ENCODE data around the gene CD63.

The CD63 gene

DNA sequence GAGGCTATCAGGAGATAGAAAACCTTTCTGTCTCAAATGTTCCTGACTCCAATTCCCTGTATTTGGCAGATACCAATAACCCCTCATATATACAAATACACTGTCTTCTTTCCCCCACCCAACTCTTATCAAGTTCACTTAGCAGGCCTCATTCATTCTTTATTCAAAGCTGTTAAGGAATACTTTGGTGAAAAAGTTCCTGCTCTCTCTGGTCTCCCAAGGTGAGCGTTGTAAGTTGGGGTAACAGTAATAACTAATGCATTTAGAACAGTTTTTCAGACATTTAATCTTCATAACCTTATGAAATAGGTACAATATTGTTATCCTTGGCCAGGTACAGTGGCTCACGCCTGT lies 10.2 kb upstream of the CD63 start:
- peak overlapping the region; percentile 59 for H3K4me3 ChIP-seq (ENCODE audit: low read depth, low read length)
- no peak for TF ChIP-seq CTCF (IDR thresholded peaks at IDR 0.05; ENCODE audit: control insufficient read depth, extremely low read depth, insufficient read depth)
- DNase-seq (ENCODE audit: low read depth): no peak

DNA sequence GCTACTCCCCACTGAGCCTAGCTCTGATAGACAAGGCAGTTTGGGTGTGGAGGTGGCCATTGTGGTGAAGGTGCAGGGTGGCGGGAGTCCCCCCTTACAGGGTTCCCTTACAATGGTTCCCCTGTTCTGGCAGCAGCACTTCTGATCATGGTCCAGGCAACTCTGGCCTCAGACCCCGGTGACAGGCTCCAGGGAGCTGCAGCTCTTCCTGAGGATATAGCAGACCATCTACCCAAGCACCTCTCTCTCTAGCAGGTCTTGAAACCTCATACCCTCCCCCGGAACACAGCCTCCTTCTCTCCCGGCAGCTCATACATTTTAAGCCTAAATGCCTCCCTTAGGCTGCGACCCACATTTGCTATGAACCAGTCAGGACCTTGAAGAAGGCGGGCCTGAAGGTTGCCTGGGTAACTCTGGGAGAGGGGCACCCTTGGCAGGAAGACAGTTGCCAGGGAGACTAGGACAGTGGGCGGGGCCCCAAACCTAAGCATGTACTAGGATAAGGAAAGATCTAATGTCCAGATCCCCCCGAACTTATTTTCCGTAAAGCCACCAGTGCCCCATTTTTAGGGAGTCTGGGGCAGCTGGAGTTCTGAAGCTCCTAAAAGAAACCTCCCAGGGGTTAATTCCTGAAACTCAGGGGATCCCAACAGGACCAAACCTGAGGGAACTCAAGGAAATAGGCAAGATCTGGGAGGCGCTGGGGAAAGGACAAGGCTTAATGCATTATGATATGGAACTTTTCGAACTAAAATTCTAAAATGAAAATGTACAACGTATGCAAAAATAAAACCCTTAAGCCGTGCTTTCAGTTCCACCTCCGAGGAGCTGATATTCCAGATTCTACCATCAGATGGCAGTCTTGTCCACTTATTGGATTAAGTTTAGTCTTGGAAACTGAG lies 9.6 kb upstream of the CD63 start:
- peak; percentile 77 for TF ChIP-seq CTCF (IDR thresholded peaks at IDR 0.05; ENCODE audit: control insufficient read depth, extremely low read depth, insufficient read depth)
- H3K4me3 ChIP-seq (ENCODE audit: low read depth, low read length): peak overlapping the region; percentile 59
- DNase-seq (ENCODE audit: low read depth): no peak

DNA sequence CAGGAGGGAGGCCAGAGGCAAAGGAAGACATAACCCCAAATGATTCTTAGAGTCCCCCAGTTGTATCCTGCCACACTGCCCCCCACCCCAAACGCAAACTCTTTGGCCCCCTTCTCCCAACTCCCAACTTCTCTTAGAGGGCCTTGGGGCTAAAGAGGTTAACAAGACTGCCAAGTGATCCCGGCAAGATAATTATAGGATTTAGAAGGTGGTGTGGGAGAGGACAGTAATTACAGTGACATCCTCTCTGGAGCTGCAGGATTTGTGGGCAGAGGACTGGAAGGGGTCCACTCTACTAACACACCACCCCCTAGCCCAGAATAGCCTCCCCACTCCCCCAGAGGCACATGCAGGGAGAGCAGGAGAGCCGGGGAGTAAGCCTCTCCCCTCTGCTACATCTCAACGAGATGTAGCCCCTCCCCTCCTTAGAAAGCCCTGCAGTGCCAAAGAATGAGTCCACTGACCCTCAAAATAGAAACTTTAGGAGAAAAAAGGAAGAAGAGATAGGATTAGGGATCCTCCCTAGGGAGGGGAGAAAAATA lies 8.8 kb upstream of the CD63 start:
- no peak for DNase-seq (ENCODE audit: low read depth)
- no peak overlapping the region for H3K4me3 ChIP-seq (ENCODE audit: low read depth, low read length)
- TF ChIP-seq CTCF (IDR thresholded peaks at IDR 0.05; ENCODE audit: control insufficient read depth, extremely low read depth, insufficient read depth): no peak

DNA sequence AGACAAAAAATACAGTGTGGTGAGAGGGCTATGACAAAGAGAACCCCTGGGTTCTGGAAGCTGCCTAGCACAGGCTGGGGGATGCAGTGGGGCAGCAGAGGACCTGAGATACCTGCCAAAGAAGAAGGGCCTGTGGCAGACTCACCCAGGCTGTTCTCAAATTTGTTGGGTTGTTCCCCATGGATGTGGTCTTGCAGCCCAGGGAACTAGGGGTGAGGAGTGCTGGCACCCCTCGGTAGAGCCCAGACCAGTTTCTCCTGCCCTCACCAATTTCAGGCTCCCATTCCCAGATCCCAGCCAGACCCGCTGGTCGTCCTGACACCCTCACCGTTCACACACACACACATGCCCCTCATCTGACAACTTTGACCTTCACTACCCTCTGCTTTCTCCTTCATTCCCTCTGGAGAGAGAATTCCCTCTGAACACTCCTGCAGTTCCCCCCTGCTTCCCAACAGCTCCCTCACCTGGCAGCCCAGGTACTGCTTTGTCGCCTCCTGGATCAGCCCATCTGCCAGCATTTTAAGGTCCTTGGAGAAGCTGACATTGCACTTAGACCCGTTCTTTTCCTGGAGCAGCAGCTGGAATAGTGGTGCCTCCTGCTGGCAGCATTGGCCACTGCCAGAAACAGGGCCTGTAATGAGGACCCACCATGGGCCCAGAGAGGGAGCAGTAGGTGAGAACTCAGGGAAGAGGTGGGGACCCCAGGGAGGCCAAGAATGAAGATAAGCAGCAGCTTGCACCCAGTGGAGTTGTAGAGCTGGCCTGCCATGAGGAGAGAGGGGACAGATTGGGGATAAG lies 8.2 kb upstream of the CD63 start:
- peak; percentile 50 for TF ChIP-seq CTCF (IDR thresholded peaks at IDR 0.05; ENCODE audit: control insufficient read depth, extremely low read depth, insufficient read depth)
- no peak for DNase-seq (ENCODE audit: low read depth)
- H3K4me3 ChIP-seq (ENCODE audit: low read depth, low read length): no peak overlapping the region

- DNase-seq (ENCODE audit: low read depth): no peak
- no peak overlapping the region for H3K4me3 ChIP-seq (ENCODE audit: low read depth, low read length)
- no peak for TF ChIP-seq CTCF (IDR thresholded peaks at IDR 0.05; ENCODE audit: control insufficient read depth, extremely low read depth, insufficient read depth)
These were observed 7.3 kb upstream of the CD63 start for GRCh38 chr12:55736076-55736475.

DNA sequence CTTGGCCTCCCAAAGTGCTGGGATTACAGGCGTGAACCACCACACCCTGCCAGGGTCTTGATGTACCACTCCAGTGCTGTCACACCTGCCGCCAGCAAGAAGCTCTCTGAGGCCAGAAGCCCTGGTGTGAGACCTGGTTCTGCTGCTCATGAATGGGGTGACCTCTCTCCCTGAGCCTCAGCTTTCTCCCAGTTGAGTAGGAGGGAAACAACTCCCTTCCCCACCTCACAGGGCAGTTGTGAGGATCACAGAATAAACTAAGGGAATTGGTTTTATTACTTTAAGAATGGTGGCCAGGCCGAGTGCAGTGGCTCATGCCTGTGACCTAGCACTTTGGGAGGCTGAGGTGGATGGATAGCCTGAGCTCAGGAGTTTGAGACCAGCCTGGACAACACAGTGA lies 5.8 kb upstream of the CD63 start:
- no peak overlapping the region for H3K4me3 ChIP-seq (ENCODE audit: low read depth, low read length)
- no peak for DNase-seq (ENCODE audit: low read depth)
- TF ChIP-seq CTCF (IDR thresholded peaks at IDR 0.05; ENCODE audit: control insufficient read depth, extremely low read depth, insufficient read depth): no peak

All from LNCaP clone FGC (cell line).